Mesothelial cell of epicardium (in vitro differentiated cells): ENCODE data around the gene ST6GAL1. TPM values are rescaled to one million over a fixed set of nuclear protein-coding genes. Genes with fewer than 3 reads are reported as not detected.

Source experiments
- DNase-seq, 2 experiments: peaks; one replicate each; pipeline ENCODE4 v3.0.0; 2021; ENCODE audit warnings: low spot score in 2 of 2; ENCODE audit not compliant: unreplicated experiment in 2 of 2
- H3K27ac Mint-ChIP-seq: 2 replicates; pipeline ENCODE4 v1.8.0; 2021; ENCODE audit warnings: mixed read lengths
- H3K27me3 Mint-ChIP-seq: 2 replicates; pipeline ENCODE4 v1.8.0; 2021; ENCODE audit warnings: low read depth, mixed read lengths
- H3K36me3 Mint-ChIP-seq: 2 replicates; pipeline ENCODE4 v1.8.0; 2021; ENCODE audit warnings: mixed read lengths
- H3K4me1 Mint-ChIP-seq: 2 replicates; pipeline ENCODE4 v1.8.0; 2021; ENCODE audit warnings: mixed read lengths
- H3K4me3 Mint-ChIP-seq: 2 replicates; pipeline ENCODE4 v1.8.0; 2021; ENCODE audit warnings: mild to moderate bottlenecking, moderate library complexity, mixed read lengths
- H3K9me3 Mint-ChIP-seq: 2 replicates; pipeline ENCODE4 v1.8.0; 2021; ENCODE audit warnings: mixed read lengths
- total RNA-seq: library from RNA; stranded (reverse); gene quantifications from 3 replicates; pipeline ENCODE4 v1.2.1, GENCODE V29; 2021
- TF ChIP-seq, protein P1 (sequence below): fragments of 200-600 bp; sonication (generic); IDR thresholded peaks from one replicate; pipeline ENCODE4 v1.5.0; 2021; ENCODE audit warnings: antibody characterized with exemption; ENCODE audit not compliant: unreplicated experiment

Gene ST6GAL1
- total RNA-seq, 1 donor from 2014 or later = 50.3 TPM

GRCh38 chr3:187016639-187017345 is 86.5 kb downstream of the ST6GAL1 start:
- no peaks in the 10 kb centered on the region for H3K27me3 Mint-ChIP-seq
- peaks cover 5% of the 10 kb centered on the region for H3K4me1 Mint-ChIP-seq
- peaks cover 18% of the 10 kb centered on the region for H3K36me3 Mint-ChIP-seq
- no peak overlapping the region for H3K4me3 Mint-ChIP-seq
- no peak overlapping the region for H3K27ac Mint-ChIP-seq
- TF ChIP-seq, protein P1, sequence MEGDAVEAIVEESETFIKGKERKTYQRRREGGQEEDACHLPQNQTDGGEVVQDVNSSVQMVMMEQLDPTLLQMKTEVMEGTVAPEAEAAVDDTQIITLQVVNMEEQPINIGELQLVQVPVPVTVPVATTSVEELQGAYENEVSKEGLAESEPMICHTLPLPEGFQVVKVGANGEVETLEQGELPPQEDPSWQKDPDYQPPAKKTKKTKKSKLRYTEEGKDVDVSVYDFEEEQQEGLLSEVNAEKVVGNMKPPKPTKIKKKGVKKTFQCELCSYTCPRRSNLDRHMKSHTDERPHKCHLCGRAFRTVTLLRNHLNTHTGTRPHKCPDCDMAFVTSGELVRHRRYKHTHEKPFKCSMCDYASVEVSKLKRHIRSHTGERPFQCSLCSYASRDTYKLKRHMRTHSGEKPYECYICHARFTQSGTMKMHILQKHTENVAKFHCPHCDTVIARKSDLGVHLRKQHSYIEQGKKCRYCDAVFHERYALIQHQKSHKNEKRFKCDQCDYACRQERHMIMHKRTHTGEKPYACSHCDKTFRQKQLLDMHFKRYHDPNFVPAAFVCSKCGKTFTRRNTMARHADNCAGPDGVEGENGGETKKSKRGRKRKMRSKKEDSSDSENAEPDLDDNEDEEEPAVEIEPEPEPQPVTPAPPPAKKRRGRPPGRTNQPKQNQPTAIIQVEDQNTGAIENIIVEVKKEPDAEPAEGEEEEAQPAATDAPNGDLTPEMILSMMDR = no peak
- no peak for DNase-seq
- no peaks in the 10 kb centered on the region for H3K9me3 Mint-ChIP-seq

GRCh38 chr3:187017511-187018230 is 87.3 kb downstream of the ST6GAL1 start:
- TF ChIP-seq, protein P1 = no peak
- no peak overlapping the region for H3K27ac Mint-ChIP-seq
- H3K4me1 Mint-ChIP-seq = peaks cover 4% of the 10 kb centered on the region
- no peak for DNase-seq
- no peaks in the 10 kb centered on the region for H3K27me3 Mint-ChIP-seq
- H3K9me3 Mint-ChIP-seq = no peaks in the 10 kb centered on the region
- H3K4me3 Mint-ChIP-seq = no peak overlapping the region
- peaks cover 18% of the 10 kb centered on the region for H3K36me3 Mint-ChIP-seq

- TF ChIP-seq, protein P1 = no peak
- H3K27ac Mint-ChIP-seq = no peak overlapping the region
- no peak for DNase-seq
- H3K4me3 Mint-ChIP-seq = no peak overlapping the region
- H3K27me3 Mint-ChIP-seq = no peaks in the 10 kb centered on the region
- no peaks in the 10 kb centered on the region for H3K4me1 Mint-ChIP-seq
- H3K36me3 Mint-ChIP-seq = peaks cover 14% of the 10 kb centered on the region
- H3K9me3 Mint-ChIP-seq = no peaks in the 10 kb centered on the region
Observed at GRCh38 chr3:187019542-187020072, 89.3 kb downstream of the ST6GAL1 start.

DNA sequence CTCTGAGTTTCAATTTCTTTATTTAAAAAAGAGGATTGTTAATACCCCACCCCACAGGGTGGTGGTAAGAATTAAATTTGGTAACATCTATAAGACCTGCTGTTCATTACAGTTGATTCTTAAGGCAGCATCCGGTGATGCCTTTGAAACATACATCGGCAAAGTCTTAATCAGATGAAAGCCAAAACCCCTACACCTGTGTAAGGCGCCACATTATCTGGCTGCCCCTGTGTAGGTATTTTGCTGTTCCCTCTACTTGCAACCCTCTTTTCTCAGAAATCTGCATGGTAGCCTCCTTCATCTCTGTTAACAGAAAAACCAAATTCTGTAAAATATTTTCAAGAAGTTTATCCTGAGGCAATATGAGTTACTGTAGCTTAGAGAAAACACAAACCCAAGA is 90.0 kb downstream of the ST6GAL1 start:
- peaks cover 12% of the 10 kb centered on the region for H3K36me3 Mint-ChIP-seq
- no peak for DNase-seq
- no peak overlapping the region for H3K27ac Mint-ChIP-seq
- no peaks in the 10 kb centered on the region for H3K9me3 Mint-ChIP-seq
- no peak overlapping the region for H3K4me3 Mint-ChIP-seq
- no peaks in the 10 kb centered on the region for H3K27me3 Mint-ChIP-seq
- no peaks in the 10 kb centered on the region for H3K4me1 Mint-ChIP-seq
- TF ChIP-seq, protein P1 = no peak

- no peak for DNase-seq
- Mint-ChIP-seq H3K9me3 (no peaks in the 10 kb centered on the region), H3K4me3 (no peak overlapping the region), H3K27me3 (no peaks in the 10 kb centered on the region), H3K27ac (no peak overlapping the region), H3K36me3 (peaks cover 5% of the 10 kb centered on the region), H3K4me1 (no peaks in the 10 kb centered on the region)
- TF ChIP-seq, protein P1 = no peak
Observed at GRCh38 chr3:187021748-187022402, 91.5 kb downstream of the ST6GAL1 start.
